ENCODE data around the gene ATXN1. TPM values are rescaled to one million over a fixed set of nuclear protein-coding genes. Genes with fewer than 3 reads are reported as not detected.

Gene ATXN1
- total RNA-seq, 1 experiment from 2014 or later, result 16.5 TPM

DNA sequence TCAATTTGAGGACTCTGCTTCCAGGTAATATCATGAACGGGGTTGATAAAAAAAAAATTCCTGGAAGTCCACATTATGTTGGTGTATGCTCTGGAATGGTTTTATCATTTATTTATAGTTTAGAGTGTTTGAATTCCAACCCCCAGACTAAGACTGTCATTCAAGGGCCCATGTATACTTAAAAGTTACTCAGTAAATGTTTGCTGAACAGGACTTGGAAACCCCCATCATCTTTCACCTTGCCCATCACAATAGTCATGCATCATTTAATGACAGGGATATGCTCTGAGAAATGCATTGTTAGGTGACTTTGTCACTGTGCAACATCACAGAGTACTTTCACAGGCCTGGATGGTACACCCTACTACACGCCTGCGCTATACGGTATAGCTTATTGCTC lies 104.8 kb downstream of the ATXN1 start:
- Mint-ChIP-seq H3K27me3 (ENCODE audit: insufficient read depth, unreplicated experiment) (no peaks in the 10 kb centered on the region), H3K27ac (ENCODE audit: low read depth, unreplicated experiment) (no peak overlapping the region), H3K9me3 (ENCODE audit: unreplicated experiment) (no peaks in the 10 kb centered on the region), H3K4me1 (ENCODE audit: insufficient read depth, unreplicated experiment) (no peaks in the 10 kb centered on the region), H3K36me3 (ENCODE audit: insufficient read depth, unreplicated experiment) (peaks cover 6% of the 10 kb centered on the region), H3K4me3 (ENCODE audit: unreplicated experiment) (no peak overlapping the region)
- DNase-seq (ENCODE audit: unreplicated experiment), result no peak
- ChIA-PET POLR2A (no interaction called here), CTCF (no interaction called here)
- TF ChIP-seq, protein P1, sequence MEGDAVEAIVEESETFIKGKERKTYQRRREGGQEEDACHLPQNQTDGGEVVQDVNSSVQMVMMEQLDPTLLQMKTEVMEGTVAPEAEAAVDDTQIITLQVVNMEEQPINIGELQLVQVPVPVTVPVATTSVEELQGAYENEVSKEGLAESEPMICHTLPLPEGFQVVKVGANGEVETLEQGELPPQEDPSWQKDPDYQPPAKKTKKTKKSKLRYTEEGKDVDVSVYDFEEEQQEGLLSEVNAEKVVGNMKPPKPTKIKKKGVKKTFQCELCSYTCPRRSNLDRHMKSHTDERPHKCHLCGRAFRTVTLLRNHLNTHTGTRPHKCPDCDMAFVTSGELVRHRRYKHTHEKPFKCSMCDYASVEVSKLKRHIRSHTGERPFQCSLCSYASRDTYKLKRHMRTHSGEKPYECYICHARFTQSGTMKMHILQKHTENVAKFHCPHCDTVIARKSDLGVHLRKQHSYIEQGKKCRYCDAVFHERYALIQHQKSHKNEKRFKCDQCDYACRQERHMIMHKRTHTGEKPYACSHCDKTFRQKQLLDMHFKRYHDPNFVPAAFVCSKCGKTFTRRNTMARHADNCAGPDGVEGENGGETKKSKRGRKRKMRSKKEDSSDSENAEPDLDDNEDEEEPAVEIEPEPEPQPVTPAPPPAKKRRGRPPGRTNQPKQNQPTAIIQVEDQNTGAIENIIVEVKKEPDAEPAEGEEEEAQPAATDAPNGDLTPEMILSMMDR (IDR thresholded peaks at IDR 0.05; ENCODE audit: unreplicated experiment), result no peak
- intact Hi-C loops (cut with micrococcal nuclease), result no loop called here
- BruUV-seq (replicated peaks), result no TSS peak

DNA sequence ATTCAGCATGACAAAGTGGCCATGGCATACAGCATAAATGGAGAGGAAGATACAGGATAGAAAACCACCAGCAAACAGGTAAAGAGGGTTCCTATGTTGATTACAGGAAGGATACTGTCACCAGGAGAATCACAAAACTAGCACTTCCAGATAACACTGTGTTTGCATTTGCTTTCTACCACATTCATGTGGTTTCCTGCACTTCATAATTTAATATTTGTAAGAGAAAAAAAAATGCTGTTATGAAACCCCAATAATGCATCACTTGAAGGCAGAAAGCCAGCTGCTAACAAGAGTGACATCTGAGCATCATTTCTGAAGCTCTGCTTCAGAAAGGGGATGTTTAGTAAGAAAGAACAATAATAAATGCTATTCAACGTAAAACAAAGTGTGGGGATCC lies 106.6 kb downstream of the ATXN1 start:
- DNase-seq (ENCODE audit: unreplicated experiment), result no peak
- BruUV-seq (replicated peaks), result no TSS peak
- TF ChIP-seq, protein P1 (IDR thresholded peaks at IDR 0.05; ENCODE audit: unreplicated experiment), result no peak
- ChIA-PET POLR2A (no interaction called here), CTCF (no interaction called here)
- peaks cover 6% of the 10 kb centered on the region for H3K36me3 Mint-ChIP-seq (ENCODE audit: insufficient read depth, unreplicated experiment)
- H3K4me3 Mint-ChIP-seq (ENCODE audit: unreplicated experiment), result no peak overlapping the region
- H3K4me1 Mint-ChIP-seq (ENCODE audit: insufficient read depth, unreplicated experiment), result no peaks in the 10 kb centered on the region
- no peaks in the 10 kb centered on the region for H3K27me3 Mint-ChIP-seq (ENCODE audit: insufficient read depth, unreplicated experiment)
- no peaks in the 10 kb centered on the region for H3K9me3 Mint-ChIP-seq (ENCODE audit: unreplicated experiment)
- intact Hi-C loops (cut with micrococcal nuclease), result no loop called here
- H3K27ac Mint-ChIP-seq (ENCODE audit: low read depth, unreplicated experiment), result no peak overlapping the region

DNA sequence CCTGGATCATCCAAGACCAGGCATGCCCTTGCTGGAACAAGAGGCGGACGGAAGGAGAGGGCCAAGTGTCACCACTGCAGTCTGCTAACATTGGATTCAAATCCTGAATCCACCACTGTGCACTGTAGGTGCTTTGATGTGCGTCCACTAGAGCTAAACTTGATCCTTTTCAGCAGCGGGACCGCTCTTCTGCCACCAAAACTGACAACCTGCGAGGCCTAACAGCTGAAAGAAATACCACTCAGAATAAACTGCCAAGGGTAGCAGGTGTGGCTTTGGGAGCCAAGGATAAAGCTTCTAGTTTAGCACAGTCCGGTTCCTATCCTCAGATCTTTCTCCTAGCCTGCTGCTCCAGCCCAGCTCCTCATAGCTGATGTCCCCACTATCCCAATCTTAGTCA lies 108.0 kb downstream of the ATXN1 start:
- H3K4me3 Mint-ChIP-seq (ENCODE audit: unreplicated experiment), result no peak overlapping the region
- no peaks in the 10 kb centered on the region for H3K9me3 Mint-ChIP-seq (ENCODE audit: unreplicated experiment)
- CTCF ChIA-PET, result interaction anchor here (1.0 kb wide), 1 partner anchor 18 kb away, joined by 3 read pairs; no protein-coding TSS in a partner anchor
- intact Hi-C loops (cut with micrococcal nuclease), result no loop called here
- POLR2A ChIA-PET, result no interaction called here
- H3K27me3 Mint-ChIP-seq (ENCODE audit: insufficient read depth, unreplicated experiment), result no peaks in the 10 kb centered on the region
- no peaks in the 10 kb centered on the region for H3K4me1 Mint-ChIP-seq (ENCODE audit: insufficient read depth, unreplicated experiment)
- H3K36me3 Mint-ChIP-seq (ENCODE audit: insufficient read depth, unreplicated experiment), result peaks cover 6% of the 10 kb centered on the region
- H3K27ac Mint-ChIP-seq (ENCODE audit: low read depth, unreplicated experiment), result no peak overlapping the region
- no TSS peak for BruUV-seq (replicated peaks)
- no peak for DNase-seq (ENCODE audit: unreplicated experiment)
- TF ChIP-seq, protein P1 (IDR thresholded peaks at IDR 0.05; ENCODE audit: unreplicated experiment), result no peak

DNA sequence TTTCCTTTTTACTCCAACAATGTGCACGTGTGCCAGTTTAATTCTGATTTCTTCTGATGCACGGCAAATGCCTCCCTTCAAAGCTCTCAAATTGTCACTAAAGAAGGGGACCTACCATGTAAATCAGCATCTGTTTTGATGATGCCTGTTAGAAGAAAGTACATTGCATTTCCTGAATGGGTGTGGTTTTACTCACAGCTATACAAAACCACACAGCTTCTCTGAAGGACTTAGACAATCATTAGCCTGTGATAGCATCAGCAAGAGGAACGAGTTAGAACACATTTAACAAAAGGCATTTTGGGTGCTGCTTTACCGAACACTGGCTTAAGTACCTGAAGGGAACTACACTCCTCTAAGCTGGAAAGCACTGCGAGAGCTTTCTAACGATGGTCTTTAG lies 109.4 kb downstream of the ATXN1 start:
- POLR2A ChIA-PET, result interaction anchor here (0.6 to 0.8 kb wide), 3 partner anchors 14 to 107 kb away, joined by 3 to 5 read pairs (median 3); no protein-coding TSS in a partner anchor

More for the DNA sequence above, 109.4 kb downstream of the ATXN1 start:
- BruUV-seq (replicated peaks), result no TSS peak
- H3K9me3 Mint-ChIP-seq (ENCODE audit: unreplicated experiment), result no peaks in the 10 kb centered on the region
- H3K4me1 Mint-ChIP-seq (ENCODE audit: insufficient read depth, unreplicated experiment), result no peaks in the 10 kb centered on the region
- TF ChIP-seq, protein P1 (IDR thresholded peaks at IDR 0.05; ENCODE audit: unreplicated experiment), result no peak
- H3K27ac Mint-ChIP-seq (ENCODE audit: low read depth, unreplicated experiment), result no peak overlapping the region
- H3K36me3 Mint-ChIP-seq (ENCODE audit: insufficient read depth, unreplicated experiment), result peaks cover 6% of the 10 kb centered on the region
- DNase-seq (ENCODE audit: unreplicated experiment), result no peak
- no peaks in the 10 kb centered on the region for H3K27me3 Mint-ChIP-seq (ENCODE audit: insufficient read depth, unreplicated experiment)
- H3K4me3 Mint-ChIP-seq (ENCODE audit: unreplicated experiment), result no peak overlapping the region
- intact Hi-C loops (cut with micrococcal nuclease), result no loop called here
- CTCF ChIA-PET, result interaction anchor here (0.6 to 1.0 kb wide), 3 partner anchors 17 to 230 kb away, joined by 3 to 4 read pairs (median 3); no protein-coding TSS in a partner anchor
